Bronchial epithelial cell (primary cell): ENCODE measurements around the gene PTPRCAP. TPM values are rescaled to one million over a fixed set of nuclear protein-coding genes. Genes with fewer than 3 reads are reported as not detected.

Experiments
- DNase-seq: peaks from one replicate; pipeline ENCODE4 v3.0.0-alpha.2; 2010; ENCODE audit warnings: low read depth
- FAIRE-seq: peaks from 2 replicates; lab custom pipeline; 2011; peaks lifted over from hg19 to GRCh38; lab: Jason Lieb, UNC
- H3K27me3 ChIP-seq: 2 replicates; pipeline ENCODE4 v1.5.1; 2011; ENCODE audit warnings: low read length; ENCODE audit not compliant: control insufficient read depth, insufficient read depth
- H3K36me3 ChIP-seq: 2 replicates; pipeline ENCODE4 v1.5.1; 2011; ENCODE audit warnings: low read length; ENCODE audit not compliant: control insufficient read depth, insufficient read depth
- H3K4me3 ChIP-seq: 2 replicates; pipeline ENCODE4 v1.5.1; 2011; ENCODE audit warnings: mild to moderate bottlenecking, low read depth, low read length, control low read depth
- total RNA-seq: library from RNA; depleted of rRNA; stranded (reverse); fragments of >200 nt; gene quantifications from 2 replicates; pipeline ENCODE4 v1.2.1, GENCODE V29; 2014
- TF ChIP-seq, protein P1 (sequence below): IDR thresholded peaks from 2 replicates; pipeline ENCODE4 v1.5.1; 2011; ENCODE audit warnings: mild to moderate bottlenecking, moderate library complexity, low read length, control low read depth, inconsistent platforms; ENCODE audit not compliant: insufficient read depth, severe bottlenecking

Gene PTPRCAP
- total RNA-seq, 1 donor from 2014 or later = 0.26 TPM

DNA sequence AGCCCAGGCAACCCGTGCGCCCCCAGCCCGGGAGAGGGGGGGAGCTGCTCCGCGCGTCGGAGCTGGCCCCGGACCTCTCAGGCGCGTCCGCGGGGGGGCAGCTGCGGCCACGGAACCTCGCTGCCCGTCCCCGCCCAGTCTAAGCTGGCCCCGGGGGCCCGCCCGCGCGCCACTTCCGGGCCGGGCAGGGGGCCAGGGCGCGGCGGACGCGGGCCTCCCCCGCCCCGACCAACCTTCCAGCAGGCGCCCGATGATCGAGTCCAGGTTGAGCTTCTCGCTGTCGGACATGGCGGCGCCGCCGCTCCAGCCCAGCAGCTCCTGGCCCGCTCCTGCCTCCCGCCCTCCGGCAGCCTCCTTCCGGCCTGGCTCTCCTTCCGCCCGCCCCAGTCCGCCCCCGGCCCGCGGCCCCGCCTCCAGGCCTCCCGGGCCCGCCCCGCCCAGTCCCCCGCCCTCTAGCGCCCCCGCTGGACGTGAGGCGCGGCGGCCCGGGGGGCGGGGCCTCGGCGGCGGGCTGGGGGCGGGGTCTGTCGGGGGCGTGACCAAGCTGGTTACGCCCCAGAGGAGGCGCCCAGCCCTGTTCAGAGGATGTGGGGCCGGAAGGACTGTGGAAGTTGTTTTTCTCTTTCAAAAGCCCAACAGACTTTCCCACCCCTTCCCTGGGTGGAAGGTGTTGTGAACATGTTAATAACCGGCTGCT is 35.8 kb downstream of the PTPRCAP start, which contains the start of gene PPP1CA:
Gene PPP1CA (minus strand): TSS at position 364 of the 697 bp plus-strand sequence. CDS start 76 bp downstream, at position 288.
- DNase-seq (peak; percentile 53), FAIRE-seq (no peak)
- no peaks in the 10 kb centered on the region for H3K27me3 ChIP-seq
- H3K4me3 ChIP-seq = peak within 1 kb of the TSS; percentile 94
- peaks cover 22% of the 10 kb centered on the region for H3K36me3 ChIP-seq
- TF ChIP-seq, protein P1, sequence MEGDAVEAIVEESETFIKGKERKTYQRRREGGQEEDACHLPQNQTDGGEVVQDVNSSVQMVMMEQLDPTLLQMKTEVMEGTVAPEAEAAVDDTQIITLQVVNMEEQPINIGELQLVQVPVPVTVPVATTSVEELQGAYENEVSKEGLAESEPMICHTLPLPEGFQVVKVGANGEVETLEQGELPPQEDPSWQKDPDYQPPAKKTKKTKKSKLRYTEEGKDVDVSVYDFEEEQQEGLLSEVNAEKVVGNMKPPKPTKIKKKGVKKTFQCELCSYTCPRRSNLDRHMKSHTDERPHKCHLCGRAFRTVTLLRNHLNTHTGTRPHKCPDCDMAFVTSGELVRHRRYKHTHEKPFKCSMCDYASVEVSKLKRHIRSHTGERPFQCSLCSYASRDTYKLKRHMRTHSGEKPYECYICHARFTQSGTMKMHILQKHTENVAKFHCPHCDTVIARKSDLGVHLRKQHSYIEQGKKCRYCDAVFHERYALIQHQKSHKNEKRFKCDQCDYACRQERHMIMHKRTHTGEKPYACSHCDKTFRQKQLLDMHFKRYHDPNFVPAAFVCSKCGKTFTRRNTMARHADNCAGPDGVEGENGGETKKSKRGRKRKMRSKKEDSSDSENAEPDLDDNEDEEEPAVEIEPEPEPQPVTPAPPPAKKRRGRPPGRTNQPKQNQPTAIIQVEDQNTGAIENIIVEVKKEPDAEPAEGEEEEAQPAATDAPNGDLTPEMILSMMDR = peak; percentile 45

DNA sequence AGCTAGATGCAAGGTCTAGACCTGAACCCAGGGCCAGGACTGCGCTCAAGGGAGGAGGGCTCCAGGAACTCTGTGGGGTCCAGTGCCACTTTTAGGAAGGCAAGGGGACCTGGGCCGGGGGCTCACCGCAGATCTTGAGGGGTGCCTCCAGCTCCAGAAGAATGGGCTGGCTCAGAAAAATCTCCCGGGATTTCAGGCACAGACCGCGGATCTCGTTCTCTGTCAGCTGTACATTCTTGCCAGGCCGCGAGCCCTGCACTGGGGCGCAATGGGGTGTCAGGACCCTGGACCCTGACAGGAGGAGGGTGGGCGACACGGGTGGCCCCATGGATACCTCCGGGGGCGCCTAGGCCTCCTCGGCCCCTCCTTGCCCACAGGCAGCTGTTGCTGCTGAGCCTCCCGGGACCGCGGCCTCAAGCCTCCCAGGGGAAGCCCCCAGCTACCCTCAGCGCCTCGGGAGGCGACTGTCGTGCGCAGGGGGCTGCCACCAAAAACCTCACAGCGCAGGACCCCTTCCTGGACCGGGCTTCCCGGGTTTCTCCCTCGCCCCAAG is 36.5 kb downstream of the PTPRCAP start:
- Histone ChIP-seq H3K27me3 (no peaks in the 10 kb centered on the region), H3K36me3 (peaks cover 23% of the 10 kb centered on the region), H3K4me3 (peak overlapping the region; percentile 94)
- DNase-seq (no peak), FAIRE-seq (no peak)
- TF ChIP-seq, protein P1 = no peak

GRCh38 chr11:67400251-67400941 is 37.1 kb downstream of the PTPRCAP start:
- peaks cover 23% of the 10 kb centered on the region for H3K36me3 ChIP-seq
- H3K27me3 ChIP-seq = no peaks in the 10 kb centered on the region
- FAIRE-seq (no peak), DNase-seq (no peak)
- TF ChIP-seq, protein P1 = no peak
- H3K4me3 ChIP-seq = peak overlapping the region; percentile 94

- FAIRE-seq = no peak
- Histone ChIP-seq H3K4me3 (no peak overlapping the region), H3K27me3 (no peaks in the 10 kb centered on the region), H3K36me3 (peaks cover 23% of the 10 kb centered on the region)
- no peak for DNase-seq
- TF ChIP-seq, protein P1 = no peak
Observed at GRCh38 chr11:67398661-67399563, 38.6 kb downstream of the PTPRCAP start.

- TF ChIP-seq, protein P1 = no peak
- peaks cover 24% of the 10 kb centered on the region for H3K36me3 ChIP-seq
- H3K27me3 ChIP-seq = no peaks in the 10 kb centered on the region
- DNase-seq (no peak), FAIRE-seq (no peak)
- H3K4me3 ChIP-seq = no peak overlapping the region
Observed at GRCh38 chr11:67397986-67398660, 39.4 kb downstream of the PTPRCAP start.
